BJ (cell line): ENCODE results near the gene TMEM170A. TPM values are rescaled to one million over a fixed set of nuclear protein-coding genes. Genes with fewer than 3 reads are reported as not detected.

Experiments used
- CTCF ChIA-PET: fragments of 350-600 bp; formaldehyde crosslinking; extraction: SDS; loops from one replicate; lab custom pipeline; 2021; ENCODE audit warnings: antibody characterized with exemption, inconsistent platforms; lab: Yijun Ruan, JAX
- POLR2A ChIA-PET: fragments of 300-600 bp; sonication (Branson Sonifier 250); formaldehyde crosslinking; extraction: SDS; loops from one replicate; lab custom pipeline; 2021; ENCODE audit warnings: antibody characterized with exemption; lab: Charles Lee
- DNase-seq: peaks from one replicate; pipeline ENCODE4 v3.0.0-alpha.2; 2011; ENCODE audit warnings: low read depth
- H3K27me3 ChIP-seq: 2 replicates; pipeline ENCODE4 v1.6.0; 2011; ENCODE audit warnings: low read length; ENCODE audit not compliant: control insufficient read depth, insufficient read depth
- H3K36me3 ChIP-seq: 2 replicates; pipeline ENCODE4 v1.5.1; 2011; ENCODE audit warnings: low read length; ENCODE audit not compliant: control insufficient read depth, insufficient read depth
- H3K4me3 ChIP-seq: 2 replicates; pipeline ENCODE4 v1.5.1; 2011; ENCODE audit warnings: low read depth, mild to moderate bottlenecking, control low read depth, low read length
- CTCF ChIP-seq: IDR thresholded peaks from 2 replicates; pipeline ENCODE4 v1.5.1; 2011; ENCODE audit warnings: low read depth, mild to moderate bottlenecking, control low read depth, inconsistent platforms, low read length, moderate library complexity; ENCODE audit not compliant: insufficient read depth
- polyA plus RNA-seq: library from polyadenylated mRNA; depleted of rRNA; stranded (reverse); fragments of >200 nt; gene quantifications from 2 replicates; pipeline ENCODE4 v1.2.3, GENCODE V29; 2011

The TMEM170A gene
- polyA plus RNA-seq, 1 experiment, result 5.2 TPM

DNA sequence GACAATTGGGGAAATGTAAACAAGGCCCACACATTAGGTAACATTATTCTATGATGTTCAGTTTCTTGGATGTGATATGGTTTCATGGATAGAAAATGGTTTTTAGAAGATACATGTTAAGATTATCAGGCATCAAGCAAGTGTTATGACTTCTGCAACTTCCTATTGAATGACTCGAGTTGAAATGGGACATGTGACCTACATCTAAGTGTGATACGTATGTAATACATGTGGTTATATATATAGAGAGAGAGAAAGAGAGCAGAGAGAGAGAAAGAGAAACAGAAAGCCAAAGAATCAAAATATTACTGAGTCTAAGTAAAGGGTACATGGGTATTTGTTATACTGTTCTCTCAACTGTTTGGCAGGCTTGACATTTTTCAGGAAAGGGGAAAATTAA lies 1.7 kb downstream of the TMEM170A start:
- no peak for DNase-seq
- no peak for TF ChIP-seq CTCF
- POLR2A ChIA-PET, result no interaction called here
- CTCF ChIA-PET, result interaction anchor here (2.4 kb wide), 1 partner anchor 9 kb away, joined by 12 read pairs; no protein-coding TSS in a partner anchor
- Histone ChIP-seq H3K36me3 (no peaks in the 10 kb centered on the region), H3K27me3 (no peaks in the 10 kb centered on the region), H3K4me3 (peak overlapping the region; percentile 74)

DNA sequence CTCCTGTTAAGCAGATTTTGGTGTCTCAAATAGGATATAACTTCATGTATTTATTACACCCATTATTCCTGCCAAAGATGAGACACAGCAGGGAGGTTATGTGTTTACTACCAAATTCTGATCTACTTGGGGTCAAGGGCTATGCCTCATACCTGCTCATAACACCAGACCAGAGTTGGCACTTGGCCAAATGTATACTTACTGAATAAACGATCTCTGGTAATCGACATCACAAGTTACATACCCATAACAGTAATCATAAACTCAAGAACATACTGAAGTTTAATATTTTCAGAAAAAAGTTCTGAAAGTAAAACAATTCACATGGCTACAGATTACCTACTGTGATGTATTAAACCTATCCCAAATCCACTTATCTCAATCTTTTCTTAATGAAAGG lies 2.9 kb downstream of the TMEM170A start:
- ChIA-PET POLR2A (no interaction called here), CTCF (no interaction called here)
- Histone ChIP-seq H3K27me3 (no peaks in the 10 kb centered on the region), H3K36me3 (no peaks in the 10 kb centered on the region), H3K4me3 (no peak overlapping the region)
- no peak for DNase-seq
- TF ChIP-seq CTCF, result no peak

DNA sequence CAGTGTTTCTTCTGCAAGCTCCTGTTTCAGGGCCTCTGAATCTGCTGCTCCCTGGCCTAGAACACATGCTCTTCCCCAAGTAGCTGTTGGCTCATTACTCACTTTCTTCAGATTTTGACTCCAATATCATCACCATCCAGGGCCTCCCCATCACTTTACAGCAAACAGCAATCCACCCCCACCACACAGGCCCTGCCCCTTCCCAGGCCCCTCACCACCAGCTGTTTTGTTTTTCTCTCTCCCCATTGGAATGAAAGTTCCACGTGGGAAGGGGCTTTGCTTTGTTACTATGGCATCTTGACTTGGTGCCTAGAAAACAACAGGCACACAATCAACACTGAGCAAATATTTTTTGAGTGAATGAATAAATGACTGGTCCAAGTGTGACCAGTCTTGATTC lies 4.0 kb downstream of the TMEM170A start:
- Histone ChIP-seq H3K36me3 (no peaks in the 10 kb centered on the region), H3K4me3 (no peak overlapping the region), H3K27me3 (no peaks in the 10 kb centered on the region)
- TF ChIP-seq CTCF, result no peak
- ChIA-PET POLR2A (no interaction called here), CTCF (interaction anchor here (0.8 to 1.0 kb wide), 2 partner anchors 11 to 63 kb away, joined by 3 to 6 read pairs; no protein-coding TSS in a partner anchor)
- no peak for DNase-seq

GRCh38 chr16:75459691-75460090 lies 4.8 kb downstream of the TMEM170A start:
- Histone ChIP-seq H3K27me3 (no peaks in the 10 kb centered on the region), H3K4me3 (no peak overlapping the region), H3K36me3 (no peaks in the 10 kb centered on the region)
- no peak for DNase-seq
- ChIA-PET CTCF (interaction anchor here (1.0 kb wide), 1 partner anchor 62 kb away, joined by 3 read pairs; no protein-coding TSS in a partner anchor), POLR2A (no interaction called here)
- no peak for TF ChIP-seq CTCF

GRCh38 chr16:75458439-75458838 lies 6.0 kb downstream of the TMEM170A start:
- POLR2A ChIA-PET, result interaction anchor here (0.6 kb wide), 1 partner anchor 810 kb away, joined by 3 read pairs; no protein-coding TSS in a partner anchor
- no peaks in the 10 kb centered on the region for H3K36me3 ChIP-seq
- CTCF ChIA-PET, result no interaction called here

More at GRCh38 chr16:75458439-75458838, 6.0 kb downstream of the TMEM170A start:
- Histone ChIP-seq H3K4me3 (no peak overlapping the region), H3K27me3 (no peaks in the 10 kb centered on the region)
- no peak for TF ChIP-seq CTCF
- DNase-seq, result no peak
